Heart left ventricle (tissue), 16 donors: Measurements from ENCODE around the gene NTM. TPM values are rescaled to one million over a fixed set of nuclear protein-coding genes. Genes with fewer than 3 reads are reported as not detected.

Experiments used
- ATAC-seq, 4 donors: fragments of 200-7000 bp; cut with Tn5 transposase; one replicate each; pipeline ENCODE4 v1.9.1; 2020 to 2022; ENCODE audit warnings: moderate library complexity in 4 of 4, mild to moderate bottlenecking in 3 of 4, moderate number of reproducible peaks in 1 of 4
- DNase-seq, 5 donors: peaks; one replicate each; pipeline ENCODE4 v3.0.0-alpha.2; 2020
- H3K27ac ChIP-seq, 12 donors: fragments of 200-600 bp; sonication (generic) in 4 of 12; one replicate each; pipeline versions ENCODE4 v1.5.0 to v1.8.0; 2016 to 2022; ENCODE audit warnings: mild to moderate bottlenecking in 2 of 12
- H3K27me3 ChIP-seq, 9 donors: fragments of 200-600 bp; sonication (generic) in 2 of 9; one replicate each; pipeline versions ENCODE4 v1.5.1 to v1.8.0; 2016 to 2022; ENCODE audit warnings: mild to moderate bottlenecking in 3 of 9
- H3K36me3 ChIP-seq, 9 donors: fragments of 200-600 bp; sonication (generic) in 2 of 9; one replicate each; pipeline versions ENCODE4 v1.5.0 to v1.8.0; 2018 to 2022; ENCODE audit warnings: mild to moderate bottlenecking in 2 of 9
- H3K4me1 ChIP-seq, 12 donors: fragments of 200-600 bp; sonication (generic) in 4 of 12; one replicate each; pipeline versions ENCODE4 v1.5.0 to v1.8.0; 2016 to 2022; ENCODE audit warnings: mild to moderate bottlenecking in 3 of 12
- H3K4me3 ChIP-seq, 12 donors: fragments of 200-600 bp; sonication (generic) in 4 of 12; one replicate each; pipeline versions ENCODE4 v1.5.0 to v1.8.0; 2017 to 2022; ENCODE audit warnings: mild to moderate bottlenecking in 9 of 12, moderate library complexity in 4 of 12
- H3K9me3 ChIP-seq, 12 donors: fragments of 200-600 bp; sonication (generic) in 4 of 12; one replicate each; pipeline versions ENCODE4 v1.5.0 to v1.8.0; 2016 to 2022; ENCODE audit warnings: mild to moderate bottlenecking in 1 of 12
- CTCF ChIP-seq, 12 donors: fragments of 200-600 bp; sonication (generic) in 4 of 12; IDR thresholded peaks; one replicate each; pipeline versions ENCODE4 v1.5.0 to v1.8.0; 2018 to 2022; ENCODE audit warnings: antibody characterized with exemption in 12 of 12, mild to moderate bottlenecking in 5 of 12
- POLR2A ChIP-seq, 2 donors: fragments of 450-650 bp; IDR thresholded peaks; one replicate each; pipeline ENCODE4 v1.6.1; 2017; ENCODE audit warnings: antibody characterized with exemption in 2 of 2, mild to moderate bottlenecking in 2 of 2, moderate library complexity in 2 of 2
- WGBS, 4 donors: extraction: QIAGEN DNeasy Blood & Tissue Kit in 2 of 4; methylation state at CpG; one replicate each; pipeline versions ENCODE4 v1.1.5 to v1.1.7; 2013 to 2018; 5-methylcytosine and 5-hydroxymethylcytosine counted together
- intact Hi-C, 10 donors: fragments of 100-400 bp; cut with DNase I; formaldehyde crosslinking; loops; one replicate each; pipeline versions ENCODE4 v1.11.1 to v1.14.2; 2022
- polyA plus RNA-seq, 2 donors: library from polyadenylated mRNA; stranded (reverse); fragments of 200-250 nt; gene quantifications; one replicate each; pipeline ENCODE4 v1.2.3, GENCODE V29; 2013
- total RNA-seq, 9 donors: library from RNA; depleted of rRNA in 2 of 9; stranded (reverse); fragments of >200 nt in 2 of 9; fragmentation: NEBNext Ultra II Directional in 3 of 9; extraction: Animal tissue kit (Norgen Biotek cat#: 25700) in 3 of 9; gene quantifications; one replicate each; pipeline versions ENCODE4 v1.1.0 to v1.2.4, GENCODE V29; 2016 to 2023
- donor health status: ischemic (EF 13 %, LVEDD 7.1; RV severe dilation, severe dysfunction).
- donor health status: healthy with polysubstance abuse.
- donor health status: DM: no; HTN: yes; CAD: no.
- donor health status: DM: no; HTN: no; CAD: no.
- donor health status: ischemic (EF 25% LVEDD 6.9; RV normal size, moderate dysfunction).
- donor health status: ischemic (EF 25% LVEDD 5.7; RV mildly dilated, moderate dysfunction).
- donor health status: healthy.
- donor health status: DM: yes; HTN: yes; CAD: no.
- donor health status: ischemic (EF 35%, LVEDD 5.7; RV mildly dilated, moderate dysfunction).
- donor health status: nonischemic (EF 11% LVEDD 7.7; RV severe dilation, severe dysfunction).
- donor health status: DM: yes; HTN: yes; CAD: no.
- donor health status: PGD.
- donor health status: ischemic (EF 29% LVEDD 5.4; RV normal size, mild dysfunction).
- donor health status: nonischemic (EF 23%, LVEDD 6.1; RV moderate dilation, normal function).

The NTM gene
- total and polyA plus RNA-seq, 11 donors: 0.40 to 7.7 (median 1.5) TPM

GRCh38 chr11:132158696-132159095 is 788.3 kb downstream of the NTM start:
- no peaks in the 10 kb centered on the region for H3K9me3 ChIP-seq
- H3K4me3 ChIP-seq: no peak overlapping the region
- intact Hi-C loops: no loop called here
- H3K27me3 ChIP-seq: no peaks in the 10 kb centered on the region
- H3K36me3 ChIP-seq: no peaks in the 10 kb centered on the region
- ATAC-seq: no peak
- no peaks in the 10 kb centered on the region for H3K4me1 ChIP-seq
- no peak for DNase-seq
- TF ChIP-seq CTCF (IDR thresholded peaks at IDR 0.05) (no peak), POLR2A (IDR thresholded peaks at IDR 0.05) (no peak)
- 88 to 92% (median 89%) methylated on average over 2 of the region's 2 CpGs for WGBS, 4 donors
- no peak overlapping the region for H3K27ac ChIP-seq

DNA sequence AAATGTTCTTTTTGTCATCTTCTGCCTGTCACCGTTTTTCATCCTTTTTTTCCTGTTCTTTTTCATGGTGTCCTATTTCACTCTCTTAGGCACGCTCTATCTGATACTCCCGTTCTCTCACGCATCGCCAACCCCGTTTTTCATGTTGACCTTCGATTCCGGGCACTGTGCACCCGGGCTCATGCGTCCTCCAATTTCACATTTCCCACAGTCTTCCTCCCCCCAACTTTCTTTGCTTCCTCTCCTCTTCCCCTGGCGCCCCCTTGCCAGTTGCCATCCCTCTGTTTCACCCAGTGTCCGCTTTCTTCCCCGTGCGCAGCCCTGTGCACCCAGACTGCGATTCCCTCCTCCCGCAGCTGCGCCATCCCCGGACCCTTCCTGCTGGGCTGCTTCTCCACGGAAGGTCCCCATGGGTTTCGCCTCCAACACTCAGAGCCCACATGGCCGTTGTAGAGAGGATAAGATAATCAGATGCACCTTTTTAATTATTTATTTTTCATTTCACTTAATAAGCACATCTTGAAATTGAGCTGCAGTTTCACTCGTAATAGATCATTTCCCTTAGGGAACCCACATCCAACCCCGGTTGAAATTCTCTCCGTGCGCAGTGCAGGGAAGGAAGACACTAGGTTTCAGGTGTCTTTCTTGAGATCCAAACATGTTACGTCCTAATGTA is 791.1 kb downstream of the NTM start:
- DNase-seq: no peak
- Histone ChIP-seq H3K9me3 (no peaks in the 10 kb centered on the region), H3K4me3 (no peak overlapping the region), H3K4me1 (no peaks in the 10 kb centered on the region), H3K36me3 (no peaks in the 10 kb centered on the region), H3K27me3 (no peaks in the 10 kb centered on the region), H3K27ac (no peak overlapping the region)
- 88 to 91% (median 90%) methylated on average over 26 of the region's 26 CpGs for WGBS, 4 donors
- ATAC-seq: no peak
- TF ChIP-seq POLR2A (IDR thresholded peaks at IDR 0.05): no peak
- TF ChIP-seq CTCF (IDR thresholded peaks at IDR 0.05): no peak
- intact Hi-C loops: no loop called here

DNA sequence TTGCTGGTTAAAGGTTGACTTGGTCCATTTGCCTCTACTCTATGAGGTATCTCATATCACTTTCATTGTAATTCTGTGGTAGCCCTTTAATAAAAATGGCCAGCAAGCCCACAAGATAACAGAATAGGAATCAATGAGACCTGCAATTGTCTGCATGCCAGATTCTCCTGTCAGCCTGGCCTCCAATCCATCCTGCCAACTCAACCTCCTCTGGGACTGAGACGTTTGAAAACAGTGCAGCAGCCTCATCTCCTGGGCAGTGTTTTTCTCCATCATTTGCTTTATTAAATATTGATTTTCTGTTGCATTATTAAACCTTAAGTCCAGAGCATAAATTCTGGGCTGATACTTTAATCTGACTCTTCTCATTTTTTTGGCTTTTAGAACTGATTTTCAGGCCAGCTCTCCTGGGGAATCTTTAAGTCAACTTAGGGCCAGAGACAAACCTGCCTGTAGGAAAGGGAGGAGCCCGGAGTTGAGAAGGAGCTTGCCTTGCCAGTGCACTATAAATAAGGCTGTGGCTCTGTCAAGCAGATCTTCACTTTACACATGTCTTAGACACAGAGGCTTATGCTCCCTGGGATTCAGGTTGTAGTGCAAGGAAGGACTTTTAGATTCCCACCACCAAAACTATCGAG is 798.0 kb downstream of the NTM start:
- H3K4me1 ChIP-seq: no peaks in the 10 kb centered on the region
- WGBS, 4 donors: 55 to 66% (median 63%) methylated on average over 3 of the region's 3 CpGs
- no peaks in the 10 kb centered on the region for H3K27me3 ChIP-seq
- TF ChIP-seq POLR2A (IDR thresholded peaks at IDR 0.05): no peak
- no peak for TF ChIP-seq CTCF (IDR thresholded peaks at IDR 0.05)
- H3K27ac ChIP-seq: no peak overlapping the region
- DNase-seq (no peak), ATAC-seq (no peak)
- no peaks in the 10 kb centered on the region for H3K9me3 ChIP-seq
- intact Hi-C loops: loop anchor here in 1 of 10 donors (5.0 kb wide), 1 partner anchor 49 kb away; no protein-coding TSS in a partner anchor
- no peak overlapping the region for H3K4me3 ChIP-seq
- H3K36me3 ChIP-seq: no peaks in the 10 kb centered on the region

DNA sequence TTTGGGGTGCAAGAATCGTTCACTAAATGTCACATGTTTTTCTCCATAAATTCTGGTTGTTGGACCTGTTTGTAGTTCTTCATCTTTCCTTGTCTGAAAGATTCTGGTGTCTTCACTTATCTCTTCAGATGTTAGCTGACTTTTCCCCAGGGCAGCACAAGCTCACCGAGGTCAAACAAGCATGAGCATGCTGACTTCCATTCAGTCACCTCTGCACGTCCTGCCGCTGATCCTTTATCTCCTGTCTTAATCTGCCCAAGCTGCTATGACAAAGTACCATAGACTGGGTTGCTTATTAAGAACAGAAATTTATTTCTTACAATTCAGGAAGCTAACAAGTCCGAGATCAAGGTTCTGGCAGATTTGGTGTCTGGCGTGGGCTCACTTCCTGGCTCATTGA is 800.6 kb downstream of the NTM start:
- Histone ChIP-seq H3K36me3 (no peaks in the 10 kb centered on the region), H3K4me1 (no peaks in the 10 kb centered on the region), H3K9me3 (no peaks in the 10 kb centered on the region), H3K4me3 (no peak overlapping the region), H3K27ac (no peak overlapping the region), H3K27me3 (peaks cover 0 to 6% (median 0%) of the 10 kb centered on the region in 9 donors)
- no peak for TF ChIP-seq CTCF (IDR thresholded peaks at IDR 0.05)
- DNase-seq: no peak
- intact Hi-C loops: no loop called here
- WGBS, 4 donors: 75 to 80% (median 78%) methylated on average over 6 of the region's 6 CpGs
- no peak for ATAC-seq
